K562 (cell line): ENCODE results near the gene PMF1. TPM values are rescaled to one million over a fixed set of nuclear protein-coding genes. Genes with fewer than 3 reads are reported as not detected.

ENCODE experiments used
- CCNT2 ChIP-seq: IDR thresholded peaks from 2 replicates; pipeline ENCODE4 v1.6.1; 2011; ENCODE audit warnings: borderline replicate concordance, low read depth, mild to moderate bottlenecking, moderate library complexity, mixed read lengths, low read length; ENCODE audit not compliant: insufficient read length; ENCODE audit errors: extremely low read depth
- DDX20 ChIP-seq: fragments of 450-650 bp; IDR thresholded peaks from 2 replicates; pipeline ENCODE4 v1.6.1; 2016; ENCODE audit warnings: missing genetic modification characterization, low read depth, mild to moderate bottlenecking, missing compliant biosample characterization, moderate library complexity
- E4F1 ChIP-seq: fragments of 250-450 bp; sonication (Bioruptor Pico); IDR thresholded peaks from 2 replicates; pipeline ENCODE4 v1.5.0; 2021; ENCODE audit warnings: mild to moderate bottlenecking, borderline replicate concordance
- HDAC3 ChIP-seq: fragments of 450-650 bp; IDR thresholded peaks from 2 replicates; pipeline ENCODE4 v1.6.1; 2018; ENCODE audit warnings: borderline replicate concordance, mild to moderate bottlenecking, moderate library complexity; ENCODE audit not compliant: partially characterized antibody
- JUN ChIP-seq, 2 experiments: sonication (generic) in 1 of 2; formaldehyde crosslinking in 1 of 2; IDR thresholded peaks; 2 replicates each; pipeline versions ENCODE4 v1.6.1 to v1.8.0; 2012 to 2022; ENCODE audit warnings: borderline replicate concordance in 2 of 2, mild to moderate bottlenecking in 2 of 2, improper control_type of control experiment in 1 of 2, low read depth in 1 of 2, low read length in 1 of 2, missing genetic modification reagents in 1 of 2
- KLF10 ChIP-seq: fragments of 250-450 bp; sonication (Bioruptor Pico); IDR thresholded peaks from 2 replicates; pipeline ENCODE4 v1.6.1; 2021; ENCODE audit warnings: matching md5 sums
- MAFG ChIP-seq: fragments of 450-650 bp; conservative IDR thresholded peaks from 2 replicates; pipeline ENCODE4 v1.6.1; 2016; ENCODE audit warnings: missing genetic modification characterization, missing compliant biosample characterization
- PRMT5 ChIP-seq: sonication (generic); formaldehyde crosslinking; IDR thresholded peaks from 2 replicates; pipeline ENCODE4 v1.5.0; 2020; ENCODE audit warnings: missing genetic modification reagents
- ZBTB33 ChIP-seq: sonication (generic); formaldehyde crosslinking; IDR thresholded peaks from 2 replicates; pipeline ENCODE4 v1.8.1; 2023; ENCODE audit warnings: mild to moderate bottlenecking, missing genetic modification reagents
- ZNF282 ChIP-seq: sonication (generic); formaldehyde crosslinking; IDR thresholded peaks from 2 replicates; pipeline ENCODE4 v1.8.1; 2023; ENCODE audit warnings: missing genetic modification reagents
- polyA plus RNA-seq, 8 experiments: library from polyadenylated mRNA; depleted of rRNA in 4 of 8; stranded (reverse) in 5 of 8; unstranded in 3 of 8; fragments of >200 nt; fragmentation: Nextera tagmentation in 2 of 8; fragmentation: Illumina TruSeq in 1 of 8; extraction: Ambion mirVana in 2 of 8; extraction: Trizol in 1 of 8; gene quantifications; 2 replicates each; pipeline versions ENCODE4 v1.2.1 to v1.2.3, GENCODE V29; 2011 to 2014; ENCODE audit warnings: inconsistent platforms in 1 of 8, missing spikeins in 1 of 8
- total RNA-seq, 7 experiments: library from RNA; depleted of rRNA in 6 of 7; stranded (reverse); fragments of >200 nt in 6 of 7; fragmentation: Illumina TruSeq in 2 of 7; extraction: Trizol in 2 of 7; gene quantifications; 2 replicates each; pipeline versions ENCODE4 v1.2.1 to v1.2.3, GENCODE V29; 2011 to 2021; ENCODE audit warnings: low replicate concordance in 1 of 7
- TF ChIP-seq, protein P1 (sequence below): sonication (generic); formaldehyde crosslinking; IDR thresholded peaks from 2 replicates; pipeline ENCODE4 v1.8.0; 2022; ENCODE audit warnings: mild to moderate bottlenecking, missing genetic modification reagents, borderline replicate concordance

Gene PMF1
- total and polyA plus RNA-seq, 9 of the 15 experiments (the other 6 are each of a cell fraction or from before 2014, with no cell fraction given) = 9.4 to 92.9 (median 71.0) TPM

DNA sequence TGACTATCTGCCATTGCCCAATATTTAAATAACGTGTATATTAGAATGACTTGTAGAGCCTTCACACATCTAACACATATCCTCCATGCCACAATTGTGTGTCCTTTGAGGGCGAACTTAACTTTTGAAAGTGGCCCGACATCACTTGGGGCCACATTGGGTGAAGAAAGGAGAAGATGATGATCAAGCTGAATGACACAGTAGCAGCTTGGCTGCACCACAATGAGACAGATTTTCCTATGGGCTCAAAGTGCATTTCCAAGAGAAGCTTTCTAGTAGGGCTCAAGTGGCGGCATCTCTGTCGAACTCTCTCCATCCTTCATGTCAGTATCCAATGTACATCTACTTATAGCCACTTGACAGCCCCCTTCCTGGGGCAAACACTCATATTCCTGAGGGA lies 25.4 kb downstream of the PMF1 start (continued):
- TF ChIP-seq JUN (IDR thresholded peaks at IDR 0.05; ENCODE audit: borderline replicate concordance, low read depth, low read length) (no peak), JUN (CRISPR knock-in tag; IDR thresholded peaks at IDR 0.05; ENCODE audit: borderline replicate concordance) (no peak), KLF10 (no peak), DDX20 (tag) (no peak), E4F1 (CRISPR knock-in tag) (no peak), MAFG (no peak), CCNT2 (no peak), HDAC3 (no peak), ZNF282 (CRISPR knock-in tag) (no peak), ZBTB33 (CRISPR knock-in tag) (no peak), PRMT5 (CRISPR knock-in tag) (no peak)
- TF ChIP-seq, protein P1, sequence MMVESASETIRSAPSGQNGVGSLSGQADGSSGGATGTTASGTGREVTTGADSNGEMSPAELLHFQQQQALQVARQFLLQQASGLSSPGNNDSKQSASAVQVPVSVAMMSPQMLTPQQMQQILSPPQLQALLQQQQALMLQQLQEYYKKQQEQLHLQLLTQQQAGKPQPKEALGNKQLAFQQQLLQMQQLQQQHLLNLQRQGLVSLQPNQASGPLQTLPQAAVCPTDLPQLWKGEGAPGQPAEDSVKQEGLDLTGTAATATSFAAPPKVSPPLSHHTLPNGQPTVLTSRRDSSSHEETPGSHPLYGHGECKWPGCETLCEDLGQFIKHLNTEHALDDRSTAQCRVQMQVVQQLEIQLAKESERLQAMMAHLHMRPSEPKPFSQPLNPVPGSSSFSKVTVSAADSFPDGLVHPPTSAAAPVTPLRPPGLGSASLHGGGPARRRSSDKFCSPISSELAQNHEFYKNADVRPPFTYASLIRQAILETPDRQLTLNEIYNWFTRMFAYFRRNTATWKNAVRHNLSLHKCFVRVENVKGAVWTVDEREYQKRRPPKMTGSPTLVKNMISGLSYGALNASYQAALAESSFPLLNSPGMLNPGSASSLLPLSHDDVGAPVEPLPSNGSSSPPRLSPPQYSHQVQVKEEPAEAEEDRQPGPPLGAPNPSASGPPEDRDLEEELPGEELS (CRISPR knock-in tag) = no peak
- TF ChIP-seq, all 486 proteins: peak for 0
